GM19193 (cell line): ENCODE measurements around the gene CAMK2A.

Experiments used
- POLR2A ChIP-seq: IDR thresholded peaks from 4 replicates; pipeline ENCODE4 v1.6.1; 2011; ENCODE audit not compliant: insufficient read depth, insufficient read length; ENCODE audit errors: extremely low read depth

Gene CAMK2A

DNA sequence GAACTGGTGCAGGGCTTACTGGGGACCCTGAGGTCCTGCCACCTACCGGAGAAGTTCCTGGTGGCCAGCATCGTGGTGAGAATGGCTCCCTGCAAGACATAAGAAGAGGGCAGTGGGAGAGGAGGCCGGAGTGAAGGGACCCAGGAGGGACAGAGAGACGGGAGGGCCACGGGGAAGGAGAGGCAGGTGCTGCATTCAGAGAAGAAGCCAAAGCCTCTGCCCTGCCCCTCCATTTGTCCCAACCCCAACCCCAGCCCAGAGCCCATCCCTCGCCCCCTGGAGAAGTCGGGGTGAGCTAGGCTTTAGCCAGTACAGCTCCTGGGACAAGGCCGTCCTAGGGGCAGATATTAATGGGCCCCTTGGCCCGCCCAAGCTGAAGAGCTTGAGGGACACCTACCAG lies 41.8 kb downstream of the CAMK2A start:
- TF ChIP-seq POLR2A: no peak

DNA sequence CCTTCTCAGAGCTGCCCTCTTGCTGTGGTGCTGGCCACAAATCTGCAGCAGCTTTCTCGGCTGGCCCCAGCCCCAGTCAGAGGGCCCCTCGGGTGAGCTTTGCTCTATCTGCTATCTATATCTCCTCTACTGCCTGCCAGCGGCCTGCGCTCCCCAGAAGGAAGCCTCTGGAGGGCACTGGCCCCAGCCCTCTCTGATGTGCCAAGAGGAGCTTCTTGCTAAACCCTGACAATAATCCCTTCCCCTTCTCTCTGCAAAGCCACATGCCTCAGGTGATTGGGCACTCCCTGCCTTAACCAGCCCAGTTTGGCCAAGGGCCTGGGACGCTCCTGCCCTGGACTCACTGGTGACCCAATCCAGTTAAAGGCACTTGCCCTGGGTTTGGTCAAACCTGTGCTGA lies 42.7 kb downstream of the CAMK2A start:
- TF ChIP-seq POLR2A: no peak

DNA sequence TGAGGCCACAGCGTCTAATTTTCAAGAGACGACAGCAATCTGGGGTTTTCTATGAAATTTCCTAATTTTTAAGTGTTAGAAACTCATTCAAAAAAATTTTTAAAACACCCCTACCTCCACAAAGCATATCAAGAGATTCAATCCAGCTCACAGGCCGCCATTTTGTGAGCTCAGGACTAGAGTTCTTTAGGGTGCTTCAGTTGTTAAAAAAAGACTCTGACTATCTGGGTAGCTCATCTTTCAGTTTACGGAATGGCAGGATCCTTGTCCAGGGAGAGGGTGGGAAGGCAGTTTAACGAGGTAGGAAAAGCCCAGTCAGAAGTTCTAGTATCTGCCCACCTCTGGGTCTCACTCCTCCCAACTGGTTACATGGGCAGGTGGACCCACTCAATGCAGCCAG lies 43.1 kb downstream of the CAMK2A start:
- no peak for TF ChIP-seq POLR2A

DNA sequence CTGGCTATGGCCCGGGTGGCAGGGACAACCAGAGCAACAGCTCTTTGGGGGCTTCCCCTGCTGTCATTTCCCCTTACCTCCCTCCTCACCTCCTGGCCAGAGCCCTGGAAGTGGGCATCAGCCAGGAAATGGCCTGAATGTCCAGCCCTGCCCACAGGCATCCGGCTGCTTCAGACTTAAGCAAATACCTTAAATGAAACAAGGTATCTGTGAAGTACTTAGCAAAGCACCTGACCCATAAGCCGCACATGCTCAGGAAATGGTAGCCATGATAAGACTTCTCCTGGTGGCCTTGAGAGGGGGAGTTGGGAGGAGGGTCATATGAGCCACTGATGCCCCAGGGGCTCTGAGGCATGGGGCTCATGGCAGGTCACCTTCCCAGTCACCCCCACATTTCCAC lies 43.8 kb downstream of the CAMK2A start:
- no peak for TF ChIP-seq POLR2A

DNA sequence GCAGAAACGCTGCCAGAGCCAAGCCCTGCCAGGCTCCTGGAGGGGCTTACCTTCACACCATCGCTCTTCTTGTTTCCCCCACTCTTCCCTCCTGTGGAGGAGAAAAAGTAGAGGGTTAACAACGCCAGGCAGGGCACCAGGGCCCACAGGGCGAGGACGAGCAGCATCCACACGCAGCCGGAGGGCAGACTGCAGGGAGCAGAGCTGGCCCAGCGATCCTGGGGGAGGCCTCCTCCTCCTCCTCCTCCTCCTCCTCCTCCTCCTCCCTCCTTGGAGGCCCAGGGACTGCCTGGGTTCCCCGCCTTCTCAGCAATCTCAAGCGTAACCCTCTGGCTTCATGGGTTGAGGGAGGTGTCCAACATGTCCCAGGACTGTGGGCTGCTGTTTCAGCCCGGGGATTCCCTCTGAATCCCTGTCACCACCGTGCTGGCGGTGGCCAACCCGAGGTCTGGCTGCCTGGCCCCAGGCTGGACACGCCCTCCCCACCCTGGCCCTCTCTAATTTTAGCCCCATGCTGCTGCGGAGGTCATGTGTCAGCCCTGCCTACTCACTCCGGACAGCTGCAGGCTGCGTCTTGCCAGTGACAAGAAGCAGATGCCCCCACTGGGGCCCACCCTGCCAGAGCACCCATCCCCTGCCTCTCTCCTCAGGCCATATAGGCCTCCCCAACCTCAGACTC lies 44.3 kb downstream of the CAMK2A start:
- no peak for TF ChIP-seq POLR2A

DNA sequence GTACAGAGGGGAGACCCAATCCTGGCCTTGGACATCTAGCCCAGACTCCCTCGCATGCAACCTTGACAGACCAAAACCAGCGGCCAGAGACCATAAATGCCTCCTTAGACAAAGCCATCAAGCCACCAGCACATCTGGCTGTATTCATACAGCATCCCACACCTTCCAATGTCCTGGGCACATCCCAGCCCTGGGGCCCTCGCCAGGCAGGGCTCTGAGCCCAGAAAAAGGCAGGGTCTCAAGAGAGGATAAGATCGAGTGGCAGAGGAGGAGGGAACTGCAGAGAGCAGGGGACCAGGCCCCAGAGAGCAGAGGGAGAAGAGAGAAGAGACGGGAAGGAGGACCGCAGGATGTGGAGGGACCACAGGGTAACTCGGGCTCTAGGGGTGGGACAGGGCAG lies 45.4 kb downstream of the CAMK2A start:
- TF ChIP-seq POLR2A: no peak

DNA sequence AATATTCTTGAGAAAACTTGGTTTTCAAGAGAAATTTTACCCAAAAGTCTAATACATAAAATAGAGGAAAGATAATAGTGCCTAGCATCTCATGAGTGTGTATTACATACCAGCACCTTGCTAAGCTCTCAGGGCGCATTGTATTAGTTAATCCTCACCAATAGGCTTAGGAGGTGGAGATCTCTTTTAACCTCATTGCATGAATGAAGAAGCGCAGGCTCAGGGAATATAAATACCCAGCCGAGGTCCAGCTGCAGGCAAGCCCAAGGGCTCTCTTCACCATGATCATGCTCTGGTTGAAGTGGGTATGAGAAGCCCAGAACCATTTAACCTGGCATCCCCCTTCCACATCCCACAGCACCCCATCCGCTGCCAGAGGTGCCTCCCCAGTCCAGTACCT lies 46.0 kb downstream of the CAMK2A start:
- no peak for TF ChIP-seq POLR2A

DNA sequence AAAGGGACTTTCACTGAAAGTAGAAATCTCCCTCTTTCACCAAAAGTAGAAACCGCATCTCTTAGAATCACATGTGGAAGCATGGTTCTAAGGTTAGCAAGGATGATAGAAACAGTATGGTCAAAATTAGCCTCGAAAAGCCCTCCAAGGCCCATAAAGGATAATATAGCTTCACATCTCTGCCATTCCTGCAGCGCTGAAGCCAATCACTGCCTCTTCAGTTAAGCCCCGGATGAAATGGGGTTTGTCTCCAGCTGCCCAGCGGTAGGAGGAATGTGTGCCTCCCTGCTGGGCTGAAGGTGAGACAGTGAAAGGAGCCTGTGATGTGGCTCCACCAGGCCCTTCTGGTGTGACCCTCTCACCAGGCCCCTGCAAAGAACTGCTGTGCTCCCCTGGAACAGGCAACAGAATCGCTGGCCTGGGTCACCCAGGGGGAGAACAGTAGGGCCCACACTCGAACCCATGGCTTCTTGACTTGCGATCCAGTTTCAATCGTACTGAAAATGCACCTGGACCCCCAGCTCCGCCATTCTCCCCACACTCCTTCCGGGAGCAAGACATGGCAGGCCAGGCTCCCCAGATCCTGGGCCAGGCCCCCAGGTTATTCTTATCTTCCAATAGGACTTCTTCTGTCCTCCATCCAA lies 47.2 kb downstream of the CAMK2A start:
- TF ChIP-seq POLR2A: no peak

DNA sequence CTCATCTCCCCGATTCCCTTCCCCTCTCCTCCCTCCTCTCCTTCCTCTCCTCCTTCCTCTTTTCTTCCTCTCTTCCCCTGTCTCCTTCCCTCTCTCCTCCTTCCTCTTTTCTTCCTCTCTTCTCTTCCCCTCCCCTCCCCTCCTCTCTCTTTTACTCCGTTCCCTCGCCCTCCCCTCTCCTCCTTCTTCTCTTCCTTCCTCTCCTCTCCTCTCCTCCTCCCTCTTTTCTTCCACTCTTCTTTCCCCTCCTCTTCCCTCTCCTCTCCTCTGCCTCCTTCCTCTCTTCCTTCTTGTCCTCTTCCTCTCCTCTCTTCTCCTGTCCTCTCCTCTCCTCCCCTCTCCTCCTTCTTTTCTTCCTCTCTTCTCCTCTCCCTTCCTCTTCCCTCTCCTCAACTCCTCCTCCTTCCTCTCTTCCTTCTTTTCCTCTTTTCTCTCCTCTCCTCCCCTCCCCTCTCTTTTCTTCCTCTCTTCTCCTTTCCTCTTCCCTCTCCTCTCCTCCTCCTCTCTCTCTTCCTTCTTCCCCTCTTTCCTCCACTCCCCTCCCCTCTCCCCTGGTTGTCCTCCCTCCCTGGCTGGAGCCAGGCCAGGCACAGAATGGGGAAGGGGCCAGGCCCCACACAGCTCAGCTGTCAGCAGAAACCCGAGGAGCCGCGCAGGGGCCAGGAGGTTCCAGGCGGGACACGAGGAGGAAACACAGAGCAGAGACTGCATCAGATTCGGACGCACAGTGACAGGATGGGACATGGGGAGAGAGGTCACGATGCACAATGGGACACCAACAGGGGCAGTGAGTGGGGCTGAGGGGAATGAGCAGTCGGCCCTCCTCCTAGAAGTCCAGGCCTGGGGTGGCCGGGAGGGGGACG lies 48.0 kb downstream of the CAMK2A start:
- TF ChIP-seq POLR2A: no peak

DNA sequence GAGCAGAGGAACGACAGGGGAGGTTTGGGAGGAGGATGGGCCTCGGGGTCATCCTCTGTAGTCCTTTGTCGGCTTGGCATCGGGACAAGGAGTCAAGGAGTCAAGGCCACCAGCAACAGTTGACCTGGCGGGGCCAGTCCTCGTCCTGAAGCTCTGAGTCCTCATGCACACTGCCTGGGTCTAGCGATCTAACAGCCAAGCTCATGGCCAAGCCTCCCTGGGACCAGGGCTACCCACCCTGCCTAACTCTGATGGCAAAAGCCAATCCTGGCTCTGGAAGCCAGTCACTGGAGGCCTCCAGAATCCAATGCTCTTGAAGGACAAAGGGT lies 49.8 kb downstream of the CAMK2A start:
- no peak for TF ChIP-seq POLR2A

DNA sequence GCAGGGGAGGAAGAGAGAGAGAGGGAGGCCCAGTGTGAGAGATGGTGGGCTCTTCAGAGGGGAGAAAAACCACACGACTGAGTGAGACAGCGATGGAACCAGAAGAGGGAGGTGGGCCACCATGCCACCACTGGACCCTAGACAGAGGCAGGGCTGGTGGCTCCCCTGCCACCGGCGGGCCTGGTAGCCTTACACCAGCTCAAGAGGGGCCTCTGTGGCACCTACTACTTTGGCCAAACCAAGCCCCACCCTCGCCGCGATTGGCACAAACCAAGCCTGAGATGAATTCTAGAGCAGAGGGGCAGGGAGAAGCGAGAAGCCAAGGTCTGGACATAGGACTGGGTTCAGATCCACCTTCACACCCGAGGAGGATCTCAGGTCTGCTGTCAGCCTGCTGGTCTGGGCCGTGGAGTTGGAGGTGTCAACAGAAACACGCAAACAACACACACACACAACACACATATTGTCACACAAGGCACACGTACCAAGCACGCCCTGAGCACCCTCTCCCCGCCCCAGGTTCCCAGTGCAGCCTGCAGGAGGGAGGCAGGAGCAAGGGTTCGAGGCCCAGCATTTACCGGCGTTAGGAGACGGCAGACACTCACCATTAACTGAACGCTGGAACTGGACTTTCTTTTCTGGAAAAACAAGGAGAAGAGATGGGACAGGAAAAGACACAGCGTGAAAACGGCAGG lies 50.3 kb downstream of the CAMK2A start:
- no peak for TF ChIP-seq POLR2A

DNA sequence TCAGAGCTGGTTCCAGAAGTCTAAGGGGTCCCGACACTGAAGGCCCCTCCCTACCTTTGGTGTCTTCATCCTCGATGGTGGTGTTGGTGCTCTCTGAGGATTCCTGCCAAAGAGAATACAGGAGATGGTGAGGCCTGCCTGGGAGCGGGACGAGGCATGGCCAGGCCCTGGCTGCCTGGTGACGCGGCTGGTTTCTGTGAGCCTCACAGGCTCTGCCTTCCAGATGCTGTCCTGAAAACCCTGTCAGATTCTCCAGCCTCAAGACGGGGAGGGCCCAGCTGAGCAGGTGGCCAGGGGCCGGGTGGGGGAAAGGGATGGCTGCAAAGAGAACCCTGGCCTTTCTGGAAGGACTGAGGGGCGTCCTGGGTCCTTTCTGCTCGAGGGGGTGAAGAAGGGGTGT lies 50.9 kb downstream of the CAMK2A start:
- no peak for TF ChIP-seq POLR2A

DNA sequence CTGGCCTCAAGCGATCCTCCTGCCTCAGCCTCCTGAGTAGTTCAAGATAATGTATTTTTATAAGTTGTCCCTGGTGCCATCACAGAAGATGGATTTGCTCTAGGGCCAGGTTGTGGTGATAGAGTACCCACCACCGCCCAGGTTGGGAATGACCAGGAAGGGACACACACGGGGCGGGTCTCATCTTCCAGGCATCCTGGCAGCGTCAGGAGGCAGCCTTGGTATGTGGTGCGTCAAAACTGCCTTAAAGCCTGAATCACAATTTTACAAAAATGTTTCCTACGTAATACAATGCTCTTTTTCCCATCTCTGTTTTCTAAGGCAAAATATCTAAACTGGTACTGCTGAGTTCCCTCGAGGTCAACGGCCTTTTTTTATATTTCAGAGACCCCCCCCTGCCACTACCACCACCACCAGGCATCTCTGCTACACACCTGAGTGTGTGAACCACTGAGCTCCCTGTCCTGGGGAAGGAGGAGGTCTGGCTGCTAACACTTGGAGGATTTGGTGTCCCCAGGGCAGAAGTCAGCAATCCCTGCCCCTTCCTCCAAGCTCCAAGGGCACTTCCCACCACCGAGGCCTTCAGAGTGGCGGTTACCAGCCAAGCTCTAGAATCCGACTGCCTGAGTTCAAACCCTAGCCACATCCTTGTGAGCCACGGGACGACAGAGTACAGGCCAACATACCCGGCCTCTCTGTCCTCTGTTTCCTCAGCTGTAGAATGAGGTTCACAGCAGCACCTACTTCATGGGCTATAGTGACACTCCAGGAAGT lies 52.4 kb downstream of the CAMK2A start:
- no peak for TF ChIP-seq POLR2A

DNA sequence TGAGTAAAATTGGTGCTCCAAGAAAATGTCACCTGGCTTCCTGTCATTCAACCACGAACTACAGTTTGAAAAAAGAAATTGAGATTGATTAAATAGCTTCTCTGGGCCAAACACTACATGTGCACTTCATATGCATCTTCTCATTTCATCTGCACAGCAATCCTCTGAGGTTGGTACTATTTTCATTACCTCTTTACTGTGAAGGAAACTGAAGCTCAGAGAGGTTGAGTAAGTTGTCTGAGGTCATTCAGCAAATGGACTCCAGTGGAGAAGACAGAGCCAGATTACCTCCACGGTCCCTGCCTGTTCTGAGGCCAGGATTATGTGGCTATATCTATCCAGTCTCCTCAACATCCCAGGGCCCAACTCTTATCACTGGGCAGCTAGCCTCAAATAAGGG lies 53.3 kb downstream of the CAMK2A start:
- no peak for TF ChIP-seq POLR2A

DNA sequence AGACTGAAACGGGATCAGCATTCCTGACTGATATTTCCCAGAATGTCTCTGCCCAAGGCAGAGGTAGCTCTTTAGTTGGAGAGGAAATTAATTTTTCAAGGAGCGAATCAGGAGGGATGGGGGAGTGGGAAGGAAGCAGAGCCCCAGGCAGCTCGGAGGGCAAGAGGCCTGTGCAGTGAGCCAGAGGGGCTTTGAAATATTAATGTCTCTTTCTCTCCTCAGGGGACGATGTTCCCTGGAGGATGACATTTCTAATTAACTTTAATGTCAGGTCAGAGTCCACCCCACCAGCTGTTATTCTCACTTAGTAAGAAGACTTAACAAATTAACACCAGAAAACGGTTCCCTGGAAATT lies 54.1 kb downstream of the CAMK2A start:
- no peak for TF ChIP-seq POLR2A
